GM12891 (cell line): ENCODE measurements around the gene CMC4.

Source experiments
- POLR2A ChIP-seq: IDR thresholded peaks from 2 replicates; pipeline ENCODE4 v1.6.1; 2011; ENCODE audit warnings: low read depth, low read length, control low read depth
- POLR2AphosphoS5 ChIP-seq: IDR thresholded peaks from 2 replicates; pipeline ENCODE4 v1.6.1; 2011; ENCODE audit warnings: low read depth, low read length, control low read depth
- POU2F2 ChIP-seq: IDR thresholded peaks from 2 replicates; pipeline ENCODE4 v1.6.1; 2011; ENCODE audit warnings: low read depth, mild to moderate bottlenecking, control low read depth, low read length, moderate library complexity
- SPI1 ChIP-seq: IDR thresholded peaks from 2 replicates; pipeline ENCODE4 v1.6.1; 2011; ENCODE audit warnings: low read depth, low read length, control low read depth
- TAF1 ChIP-seq: IDR thresholded peaks from 2 replicates; pipeline ENCODE4 v1.6.1; 2011; ENCODE audit warnings: low read depth, low read length, control low read depth

DNA sequence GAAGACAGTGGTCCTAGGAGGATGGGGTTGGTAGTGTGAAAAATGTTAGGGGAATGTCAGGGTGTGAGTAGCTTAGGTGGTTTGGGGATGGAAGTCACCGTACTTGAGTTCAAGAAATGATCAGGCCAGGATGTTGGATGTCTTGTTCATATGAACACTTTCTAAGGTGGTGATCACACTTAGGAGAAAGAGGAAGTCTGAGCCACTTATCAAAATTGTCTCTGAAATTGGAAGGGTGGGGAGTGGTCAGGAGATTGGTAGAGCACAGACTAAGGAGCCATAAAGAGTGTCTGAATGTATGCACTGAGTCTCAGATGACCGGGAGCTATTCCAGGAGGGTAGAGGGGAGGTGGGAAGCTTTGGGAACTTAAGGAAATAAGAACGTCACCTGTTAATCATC lies 17.3 kb downstream of the CMC4 start:
- no peak for TF ChIP-seq POLR2A
- no peak for TF ChIP-seq POLR2AphosphoS5
- no peak for TF ChIP-seq TAF1
- TF ChIP-seq POU2F2: no peak
- TF ChIP-seq SPI1: peak; percentile 59
